Astrocyte of the hippocampus (primary cell): ENCODE results near the gene ADH1C.

Source experiments
- DNase-seq: peaks from one replicate; pipeline ENCODE4 v3.0.0; 2011; ENCODE audit warnings: low read depth, low spot score

Gene ADH1C

GRCh38 chr4:99305638-99306400, 46.7 kb downstream of the ADH1C start:
- no peak for DNase-seq

GRCh38 chr4:99301376-99302164, 51.0 kb downstream of the ADH1C start:
- DNase-seq, result no peak

GRCh38 chr4:99300934-99301333, 51.6 kb downstream of the ADH1C start:
- peak; percentile 90 for DNase-seq

- no peak for DNase-seq
These were observed 59.2 kb downstream of the ADH1C start for GRCh38 chr4:99293357-99293756.

- DNase-seq, result no peak
These were observed 61.4 kb downstream of the ADH1C start, which contains the start of gene ADH1A for GRCh38 chr4:99290848-99291786. TSS of gene ADH1A (minus strand) at chr4:99290985. CDS start at chr4:99290914, 71 bp downstream.
